HEK293 (cell line): Measurements from ENCODE around the gene PTPRA.

Experiments used
- CTCF ChIA-PET: fragments of 350-600 bp; formaldehyde crosslinking; extraction: SDS; loops from one replicate; lab custom pipeline; 2021; ENCODE audit warnings: antibody characterized with exemption; lab: Yijun Ruan, JAX
- POLR2A ChIA-PET: fragments of 300-600 bp; formaldehyde crosslinking; extraction: SDS; loops from one replicate; lab custom pipeline; 2020; ENCODE audit warnings: antibody characterized with exemption, inconsistent platforms; lab: Yijun Ruan, JAX
- H3K27ac ChIP-seq: fragments of 200-500 bp; sonication (Bioruptor generic); 2 replicates; pipeline ENCODE4 v1.5.1; 2014; ENCODE audit warnings: low read depth, low read length, control low read depth, inconsistent platforms; ENCODE audit errors: extremely low read depth
- H3K36me3 ChIP-seq, 2 experiments: fragments of 200-500 bp in 1 of 2; sonication (Bioruptor generic) in 1 of 2; 1 replicate in 1 of 2; 2 replicates in 1 of 2; pipeline ENCODE4 v1.5.1; 2014 to 2017; ENCODE audit warnings: inconsistent platforms in 2 of 2, low read length in 2 of 2; ENCODE audit not compliant: control insufficient read depth in 2 of 2, insufficient read depth in 1 of 2
- H3K4me1 ChIP-seq: fragments of 200-500 bp; sonication (Bioruptor generic); 2 replicates; pipeline ENCODE4 v1.5.1; 2014; ENCODE audit warnings: mild to moderate bottlenecking, low read length, inconsistent platforms; ENCODE audit not compliant: control insufficient read depth, insufficient read depth
- H3K4me3 ChIP-seq: 2 replicates; pipeline ENCODE4 v1.5.1; 2011; ENCODE audit warnings: low read depth, mild to moderate bottlenecking, control low read depth, low read length, moderate library complexity
- H3K9me3 ChIP-seq: fragments of 200-500 bp; sonication (Bioruptor generic); 2 replicates; pipeline ENCODE4 v1.5.1; 2014; ENCODE audit warnings: low read depth, low read length, inconsistent platforms; ENCODE audit not compliant: control insufficient read depth, insufficient read depth
- GLI2 ChIP-seq: fragments of 450-650 bp; formaldehyde crosslinking; IDR thresholded peaks from 2 replicates; pipeline ENCODE4; 2017; ENCODE audit warnings: missing biosample characterization, missing genetic modification characterization, low read depth, borderline replicate concordance
- GLIS2 ChIP-seq: fragments of 450-650 bp; formaldehyde crosslinking; IDR thresholded peaks from 2 replicates; pipeline ENCODE4 v1.5.1; 2016; ENCODE audit warnings: missing biosample characterization, missing genetic modification characterization
- KLF7 ChIP-seq: fragments of 450-650 bp; formaldehyde crosslinking; IDR thresholded peaks from 2 replicates; pipeline ENCODE4 v1.5.1; 2016; ENCODE audit warnings: missing biosample characterization, missing genetic modification characterization, borderline replicate concordance
- SP3 ChIP-seq: fragments of 450-650 bp; formaldehyde crosslinking; IDR thresholded peaks from 2 replicates; pipeline ENCODE4 v1.5.1; 2016; ENCODE audit warnings: missing biosample characterization, missing genetic modification characterization
- TCF7L2 ChIP-seq: IDR thresholded peaks from 2 replicates; pipeline ENCODE4 v1.6.1; 2011; ENCODE audit warnings: low read depth, mild to moderate bottlenecking, inconsistent platforms, low read length, moderate library complexity, borderline replicate concordance
- ZEB2 ChIP-seq: fragments of 450-650 bp; formaldehyde crosslinking; IDR thresholded peaks from 2 replicates; pipeline ENCODE4 v1.5.1; 2016; ENCODE audit warnings: missing biosample characterization, missing genetic modification characterization
- ZNF132 ChIP-seq: fragments of 450-650 bp; formaldehyde crosslinking; IDR thresholded peaks from 2 replicates; pipeline ENCODE4 v1.5.1; 2017; ENCODE audit warnings: missing biosample characterization, missing genetic modification characterization, borderline replicate concordance
- ZNF148 ChIP-seq: fragments of 450-650 bp; formaldehyde crosslinking; IDR thresholded peaks from 2 replicates; pipeline ENCODE4 v1.5.0; 2017; ENCODE audit warnings: missing biosample characterization, missing genetic modification characterization, borderline replicate concordance
- ZNF16 ChIP-seq: fragments of 450-650 bp; formaldehyde crosslinking; IDR thresholded peaks from 2 replicates; pipeline ENCODE4 v1.5.1; 2016; ENCODE audit warnings: low read depth, missing biosample characterization, missing genetic modification characterization
- ZNF221 ChIP-seq: fragments of 450-650 bp; formaldehyde crosslinking; IDR thresholded peaks from 2 replicates; pipeline ENCODE4 v1.5.1; 2017; ENCODE audit warnings: missing biosample characterization, missing genetic modification characterization, borderline replicate concordance
- ZNF324 ChIP-seq: fragments of 450-650 bp; formaldehyde crosslinking; IDR thresholded peaks from 2 replicates; pipeline ENCODE4 v1.5.1; 2016; ENCODE audit warnings: missing biosample characterization, missing genetic modification characterization
- ZNF354C ChIP-seq: fragments of 450-650 bp; formaldehyde crosslinking; IDR thresholded peaks from 2 replicates; pipeline ENCODE4 v1.5.1; 2016; ENCODE audit warnings: missing biosample characterization, missing genetic modification characterization, low read depth, borderline replicate concordance
- ZNF404 ChIP-seq: fragments of 450-650 bp; formaldehyde crosslinking; IDR thresholded peaks from 2 replicates; pipeline ENCODE4 v1.5.1; 2017; ENCODE audit warnings: missing biosample characterization, missing genetic modification characterization
- ZNF549 ChIP-seq: fragments of 450-650 bp; IDR thresholded peaks from 2 replicates; pipeline ENCODE4 v1.5.1; 2018; ENCODE audit warnings: missing biosample characterization, missing genetic modification characterization, mild to moderate bottlenecking, inconsistent platforms, moderate library complexity
- ZNF624 ChIP-seq: fragments of 450-650 bp; formaldehyde crosslinking; IDR thresholded peaks from 2 replicates; pipeline ENCODE4 v1.5.1; 2017; ENCODE audit warnings: missing biosample characterization, missing genetic modification characterization
- ZNF747 ChIP-seq: fragments of 450-650 bp; formaldehyde crosslinking; IDR thresholded peaks from 2 replicates; pipeline ENCODE4 v1.5.1; 2016; ENCODE audit warnings: missing biosample characterization, missing genetic modification characterization
- ZNF777 ChIP-seq: fragments of 450-650 bp; formaldehyde crosslinking; IDR thresholded peaks from 2 replicates; pipeline ENCODE4 v1.5.1; 2017; ENCODE audit warnings: missing biosample characterization, missing genetic modification characterization, borderline replicate concordance
- TF ChIP-seq, protein P1 (sequence below): fragments of 450-650 bp; IDR thresholded peaks from 2 replicates; pipeline ENCODE4 v1.5.1; 2018; ENCODE audit warnings: missing biosample characterization, missing genetic modification characterization
- TF ChIP-seq, protein P2 (sequence below): fragments of 450-650 bp; formaldehyde crosslinking; IDR thresholded peaks from 2 replicates; pipeline ENCODE4 v1.5.1; 2016; ENCODE audit warnings: missing biosample characterization, missing genetic modification characterization

Gene PTPRA

DNA sequence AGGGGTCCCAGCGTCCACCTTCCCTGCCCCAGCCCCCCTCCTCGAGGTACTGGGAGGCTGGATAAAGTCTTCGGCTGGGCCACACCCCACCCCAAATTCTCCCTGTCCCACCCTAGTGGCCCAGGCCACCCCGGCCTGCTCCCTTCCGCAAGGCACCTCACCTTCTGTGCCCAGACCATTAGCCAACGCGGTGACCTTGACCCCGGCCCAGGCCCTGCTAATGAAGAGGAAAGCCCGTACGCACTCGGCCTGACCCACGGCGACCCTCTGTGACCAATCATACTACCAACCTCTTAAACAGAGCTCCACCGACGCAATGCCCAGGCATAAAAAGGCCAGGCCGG is 198.0 kb downstream of the PTPRA start (continued):
- TF ChIP-seq ZNF324 (tag by site-specific recombination), result no peak
- TF ChIP-seq, protein P1, sequence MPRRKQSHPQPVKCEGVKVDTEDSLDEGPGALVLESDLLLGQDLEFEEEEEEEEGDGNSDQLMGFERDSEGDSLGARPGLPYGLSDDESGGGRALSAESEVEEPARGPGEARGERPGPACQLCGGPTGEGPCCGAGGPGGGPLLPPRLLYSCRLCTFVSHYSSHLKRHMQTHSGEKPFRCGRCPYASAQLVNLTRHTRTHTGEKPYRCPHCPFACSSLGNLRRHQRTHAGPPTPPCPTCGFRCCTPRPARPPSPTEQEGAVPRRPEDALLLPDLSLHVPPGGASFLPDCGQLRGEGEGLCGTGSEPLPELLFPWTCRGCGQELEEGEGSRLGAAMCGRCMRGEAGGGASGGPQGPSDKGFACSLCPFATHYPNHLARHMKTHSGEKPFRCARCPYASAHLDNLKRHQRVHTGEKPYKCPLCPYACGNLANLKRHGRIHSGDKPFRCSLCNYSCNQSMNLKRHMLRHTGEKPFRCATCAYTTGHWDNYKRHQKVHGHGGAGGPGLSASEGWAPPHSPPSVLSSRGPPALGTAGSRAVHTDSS, result no peak
- TF ChIP-seq, protein P2, sequence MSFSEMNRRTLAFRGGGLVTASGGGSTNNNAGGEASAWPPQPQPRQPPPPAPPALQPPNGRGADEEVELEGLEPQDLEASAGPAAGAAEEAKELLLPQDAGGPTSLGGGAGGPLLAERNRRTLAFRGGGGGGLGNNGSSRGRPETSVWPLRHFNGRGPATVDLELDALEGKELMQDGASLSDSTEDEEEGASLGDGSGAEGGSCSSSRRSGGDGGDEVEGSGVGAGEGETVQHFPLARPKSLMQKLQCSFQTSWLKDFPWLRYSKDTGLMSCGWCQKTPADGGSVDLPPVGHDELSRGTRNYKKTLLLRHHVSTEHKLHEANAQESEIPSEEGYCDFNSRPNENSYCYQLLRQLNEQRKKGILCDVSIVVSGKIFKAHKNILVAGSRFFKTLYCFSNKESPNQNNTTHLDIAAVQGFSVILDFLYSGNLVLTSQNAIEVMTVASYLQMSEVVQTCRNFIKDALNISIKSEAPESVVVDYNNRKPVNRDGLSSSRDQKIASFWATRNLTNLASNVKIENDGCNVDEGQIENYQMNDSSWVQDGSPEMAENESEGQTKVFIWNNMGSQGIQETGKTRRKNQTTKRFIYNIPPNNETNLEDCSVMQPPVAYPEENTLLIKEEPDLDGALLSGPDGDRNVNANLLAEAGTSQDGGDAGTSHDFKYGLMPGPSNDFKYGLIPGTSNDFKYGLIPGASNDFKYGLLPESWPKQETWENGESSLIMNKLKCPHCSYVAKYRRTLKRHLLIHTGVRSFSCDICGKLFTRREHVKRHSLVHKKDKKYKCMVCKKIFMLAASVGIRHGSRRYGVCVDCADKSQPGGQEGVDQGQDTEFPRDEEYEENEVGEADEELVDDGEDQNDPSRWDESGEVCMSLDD (tag by site-specific recombination), result no peak
- no peak for TF ChIP-seq ZNF221 (tag by site-specific recombination)
- TF ChIP-seq ZNF16 (tag by site-specific recombination), result no peak
- no peak for TF ChIP-seq ZNF549 (tag by site-specific recombination)
- no peak for TF ChIP-seq ZNF132 (tag by site-specific recombination)
- TF ChIP-seq ZNF148 (tag by site-specific recombination), result no peak
- no peak for TF ChIP-seq ZNF624 (tag by site-specific recombination)

DNA sequence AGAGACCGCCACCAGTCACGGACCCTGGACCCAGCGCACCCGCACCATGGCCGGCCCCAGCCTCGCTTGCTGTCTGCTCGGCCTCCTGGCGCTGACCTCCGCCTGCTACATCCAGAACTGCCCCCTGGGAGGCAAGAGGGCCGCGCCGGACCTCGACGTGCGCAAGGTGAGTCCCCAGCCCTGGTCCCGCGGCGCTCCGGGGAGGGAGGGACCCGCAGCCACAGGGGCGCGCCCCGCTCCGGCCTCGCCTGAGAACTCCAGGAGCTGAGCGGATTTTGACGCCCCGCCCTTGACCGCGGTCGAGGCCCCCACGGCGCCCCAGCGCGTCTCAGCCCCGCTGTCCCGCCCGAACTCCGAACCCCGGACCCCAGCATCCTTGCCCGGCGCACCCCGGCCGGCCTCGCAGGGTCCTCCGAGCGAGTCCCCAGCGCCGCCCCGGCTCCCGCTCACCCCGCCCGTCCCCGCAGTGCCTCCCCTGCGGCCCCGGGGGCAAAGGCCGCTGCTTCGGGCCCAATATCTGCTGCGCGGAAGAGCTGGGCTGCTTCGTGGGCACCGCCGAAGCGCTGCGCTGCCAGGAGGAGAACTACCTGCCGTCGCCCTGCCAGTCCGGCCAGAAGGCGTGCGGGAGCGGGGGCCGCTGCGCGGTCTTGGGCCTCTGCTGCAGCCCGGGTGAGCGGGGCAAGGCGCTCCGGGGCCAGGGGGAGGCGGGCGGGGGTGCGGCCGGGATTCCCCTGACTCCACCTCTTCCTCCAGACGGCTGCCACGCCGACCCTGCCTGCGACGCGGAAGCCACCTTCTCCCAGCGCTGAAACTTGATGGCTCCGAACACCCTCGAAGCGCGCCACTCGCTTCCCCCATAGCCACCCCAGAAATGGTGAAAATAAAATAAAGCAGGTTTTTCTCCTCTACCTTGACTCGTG is 198.6 kb downstream of the PTPRA start, which contains the start of gene OXT:
TSS of gene OXT (plus strand) at position 11 of the 920 bp plus-strand sequence. CDS start at position 47, 36 bp downstream.
- no peak within 1 kb of the TSS for H3K27ac ChIP-seq
- H3K4me1 ChIP-seq, result no peaks in the 10 kb centered on the region
- TF ChIP-seq ZNF777 (tag by site-specific recombination), result no peak
- TF ChIP-seq ZNF747 (tag by site-specific recombination), result no peak
- TF ChIP-seq GLIS2 (tag by site-specific recombination), result no peak
- no peak for TF ChIP-seq GLI2 (tag by site-specific recombination)
- TF ChIP-seq ZEB2 (tag by site-specific recombination), result no peak
- no peak for TF ChIP-seq TCF7L2
- TF ChIP-seq ZNF404, result no peak
- no peak for TF ChIP-seq KLF7
- no peak for TF ChIP-seq SP3 (tag by site-specific recombination)
- TF ChIP-seq ZNF354C (tag by site-specific recombination), result no peak
- no peak within 1 kb of the TSS for H3K4me3 ChIP-seq
- ChIA-PET POLR2A (no interaction called here), CTCF (no interaction called here)
- no peaks in the 10 kb centered on the region for H3K36me3 ChIP-seq
- no peaks in the 10 kb centered on the region for H3K9me3 ChIP-seq
